Peyer's patch (tissue), 4 donors: ENCODE measurements around the gene SH3RF3.

ENCODE experiments used
- POLR2A ChIP-seq, 2 donors: fragments of 450-650 bp; IDR thresholded peaks; one replicate each; pipeline ENCODE4 v1.5.1; 2017; ENCODE audit warnings: antibody characterized with exemption in 2 of 2, mild to moderate bottlenecking in 2 of 2, moderate library complexity in 2 of 2
- TF ChIP-seq, protein P1 (sequence below), 6 experiments: fragments of 450-650 bp in 4 of 6; fragments of 200-600 bp in 2 of 6; sonication (generic) in 1 of 6; IDR thresholded peaks; one replicate each; pipeline ENCODE4 v1.5.1; 2017 to 2019; ENCODE audit warnings: antibody characterized with exemption in 6 of 6, mild to moderate bottlenecking in 3 of 6, moderate library complexity in 1 of 6

DNA sequence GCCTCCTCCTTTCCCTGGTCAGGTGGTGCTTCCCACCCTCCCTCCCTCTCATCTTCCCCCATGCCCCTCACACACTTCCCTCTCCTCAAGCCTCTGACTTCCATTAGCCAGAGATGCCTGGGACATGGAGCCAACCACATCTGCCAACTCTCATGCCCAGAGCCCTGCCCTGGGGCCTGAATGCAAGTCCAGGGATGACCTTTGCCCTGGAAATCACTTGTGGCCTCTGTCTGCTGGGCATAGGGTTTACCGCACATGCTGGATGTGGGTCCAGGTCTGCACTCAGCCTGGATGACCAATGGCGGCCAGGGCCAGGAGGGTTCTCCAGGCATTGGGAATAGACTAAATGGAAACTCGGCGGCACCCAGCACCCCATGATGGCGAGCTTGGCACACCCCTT is 385.9 kb downstream of the SH3RF3 start:
- no peak for TF ChIP-seq POLR2A (IDR thresholded peaks at IDR 0.05)
- TF ChIP-seq, protein P1, sequence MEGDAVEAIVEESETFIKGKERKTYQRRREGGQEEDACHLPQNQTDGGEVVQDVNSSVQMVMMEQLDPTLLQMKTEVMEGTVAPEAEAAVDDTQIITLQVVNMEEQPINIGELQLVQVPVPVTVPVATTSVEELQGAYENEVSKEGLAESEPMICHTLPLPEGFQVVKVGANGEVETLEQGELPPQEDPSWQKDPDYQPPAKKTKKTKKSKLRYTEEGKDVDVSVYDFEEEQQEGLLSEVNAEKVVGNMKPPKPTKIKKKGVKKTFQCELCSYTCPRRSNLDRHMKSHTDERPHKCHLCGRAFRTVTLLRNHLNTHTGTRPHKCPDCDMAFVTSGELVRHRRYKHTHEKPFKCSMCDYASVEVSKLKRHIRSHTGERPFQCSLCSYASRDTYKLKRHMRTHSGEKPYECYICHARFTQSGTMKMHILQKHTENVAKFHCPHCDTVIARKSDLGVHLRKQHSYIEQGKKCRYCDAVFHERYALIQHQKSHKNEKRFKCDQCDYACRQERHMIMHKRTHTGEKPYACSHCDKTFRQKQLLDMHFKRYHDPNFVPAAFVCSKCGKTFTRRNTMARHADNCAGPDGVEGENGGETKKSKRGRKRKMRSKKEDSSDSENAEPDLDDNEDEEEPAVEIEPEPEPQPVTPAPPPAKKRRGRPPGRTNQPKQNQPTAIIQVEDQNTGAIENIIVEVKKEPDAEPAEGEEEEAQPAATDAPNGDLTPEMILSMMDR (IDR thresholded peaks at IDR 0.05): no peak
